ENCODE data around the gene TPST1.

Gene TPST1

DNA sequence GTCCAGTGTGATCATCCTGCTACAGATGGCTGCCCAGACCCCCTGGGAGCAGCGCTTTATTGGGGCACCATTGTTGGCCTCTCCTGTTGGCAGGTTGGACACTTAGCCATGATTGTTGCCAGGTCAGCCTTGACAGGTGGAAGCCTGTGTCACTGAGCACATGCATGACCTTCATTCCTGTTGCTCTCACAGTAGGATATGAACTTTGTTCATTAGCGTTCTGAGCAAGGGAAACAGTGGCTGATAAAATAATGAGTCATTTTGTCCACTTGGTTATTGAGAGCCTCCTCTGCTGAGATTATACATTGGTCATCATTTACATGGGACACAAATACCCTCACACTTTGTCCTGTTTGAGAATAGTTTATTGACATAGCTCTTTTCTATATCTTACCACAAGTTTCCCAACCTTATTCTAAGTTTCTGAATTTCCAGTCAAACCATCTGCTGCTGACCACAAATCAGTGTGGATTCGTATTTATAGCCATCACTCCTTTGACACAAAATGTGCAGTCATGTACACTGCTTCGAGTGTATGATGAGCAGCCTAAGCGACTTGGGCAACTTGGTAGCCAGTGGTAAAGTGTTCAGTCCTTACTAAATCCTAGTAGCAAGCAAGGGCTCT is 102.6 kb downstream of the TPST1 start:
- no peaks in the 10 kb centered on the region for H3K36me3 ChIP-seq (replicated peaks; ENCODE audit: low read depth, low read length)
- no peaks in the 10 kb centered on the region for H3K27me3 ChIP-seq (ENCODE audit: low read depth, low read length)
- no peaks in the 10 kb centered on the region for H3K4me1 ChIP-seq (ENCODE audit: low read length)
- no peaks in the 10 kb centered on the region for H3K79me2 ChIP-seq (ENCODE audit: low read length)
- H4K20me1 ChIP-seq (ENCODE audit: insufficient read depth, low read length), result no peaks in the 10 kb centered on the region
- no peak overlapping the region for H2AFZ ChIP-seq (ENCODE audit: low read depth, low read length)
- TF ChIP-seq EZH2phosphoT487 (IDR thresholded peaks at IDR 0.05; ENCODE audit: low read depth) (no peak), CTCF (IDR thresholded peaks at IDR 0.05; ENCODE audit: low read depth, low read length) (no peak)
- H3K9me3 ChIP-seq (ENCODE audit: insufficient read depth, low read length), result no peaks in the 10 kb centered on the region
- H3K4me2 ChIP-seq (ENCODE audit: low read length), result no peak overlapping the region
- no peak overlapping the region for H3K4me3 ChIP-seq (ENCODE audit: low read length)
- no peak overlapping the region for H3K9ac ChIP-seq (ENCODE audit: low read length)
- H3K27ac ChIP-seq (ENCODE audit: low read length), result no peak overlapping the region

- Histone ChIP-seq H4K20me1 (ENCODE audit: insufficient read depth, low read length) (no peaks in the 10 kb centered on the region), H3K79me2 (ENCODE audit: low read length) (no peaks in the 10 kb centered on the region), H3K4me2 (ENCODE audit: low read length) (no peak overlapping the region), H2AFZ (ENCODE audit: low read depth, low read length) (no peak overlapping the region), H3K27me3 (ENCODE audit: low read depth, low read length) (no peaks in the 10 kb centered on the region), H3K9me3 (ENCODE audit: insufficient read depth, low read length) (no peaks in the 10 kb centered on the region), H3K4me3 (ENCODE audit: low read length) (no peak overlapping the region), H3K27ac (ENCODE audit: low read length) (no peak overlapping the region), H3K36me3 (replicated peaks; ENCODE audit: low read depth, low read length) (no peaks in the 10 kb centered on the region), H3K4me1 (ENCODE audit: low read length) (no peaks in the 10 kb centered on the region), H3K9ac (ENCODE audit: low read length) (no peak overlapping the region)
- TF ChIP-seq CTCF (IDR thresholded peaks at IDR 0.05; ENCODE audit: low read depth, low read length) (no peak), EZH2phosphoT487 (IDR thresholded peaks at IDR 0.05; ENCODE audit: low read depth) (no peak)
Observed at GRCh38 chr7:66308411-66308810, 103.3 kb downstream of the TPST1 start.

DNA sequence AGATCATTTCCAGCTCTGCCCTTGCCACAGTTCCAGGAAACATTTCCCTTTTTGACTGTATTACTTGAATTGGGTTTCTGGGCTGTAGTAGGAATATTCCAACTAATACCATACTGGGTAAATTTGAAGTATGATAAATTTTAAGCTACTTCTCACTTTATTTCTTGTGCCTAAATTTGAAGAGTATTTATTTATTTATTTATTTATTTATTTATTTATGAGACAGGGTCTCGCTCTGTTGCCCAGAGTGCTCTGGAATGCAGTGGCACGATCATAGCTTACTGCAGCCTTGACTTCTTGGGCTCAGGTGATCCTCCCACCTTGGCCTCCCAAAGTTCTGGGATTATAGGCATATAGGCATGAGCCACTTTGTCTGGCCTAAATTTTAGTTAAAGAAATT is 105.5 kb downstream of the TPST1 start:
- Histone ChIP-seq H3K4me2 (ENCODE audit: low read length) (no peak overlapping the region), H3K4me1 (ENCODE audit: low read length) (no peaks in the 10 kb centered on the region), H3K9ac (ENCODE audit: low read length) (no peak overlapping the region), H3K36me3 (replicated peaks; ENCODE audit: low read depth, low read length) (no peaks in the 10 kb centered on the region), H4K20me1 (ENCODE audit: insufficient read depth, low read length) (no peaks in the 10 kb centered on the region), H3K9me3 (ENCODE audit: insufficient read depth, low read length) (no peaks in the 10 kb centered on the region), H3K79me2 (ENCODE audit: low read length) (no peaks in the 10 kb centered on the region), H3K4me3 (ENCODE audit: low read length) (no peak overlapping the region), H2AFZ (ENCODE audit: low read depth, low read length) (no peak overlapping the region), H3K27me3 (ENCODE audit: low read depth, low read length) (no peaks in the 10 kb centered on the region), H3K27ac (ENCODE audit: low read length) (no peak overlapping the region)
- TF ChIP-seq EZH2phosphoT487 (IDR thresholded peaks at IDR 0.05; ENCODE audit: low read depth), result no peak

- TF ChIP-seq EZH2phosphoT487 (IDR thresholded peaks at IDR 0.05; ENCODE audit: low read depth) (no peak), CTCF (IDR thresholded peaks at IDR 0.05; ENCODE audit: low read depth, low read length) (no peak)
- Histone ChIP-seq H3K4me3 (ENCODE audit: low read length) (no peak overlapping the region), H3K4me1 (ENCODE audit: low read length) (no peaks in the 10 kb centered on the region), H3K36me3 (replicated peaks; ENCODE audit: low read depth, low read length) (no peaks in the 10 kb centered on the region), H3K27ac (ENCODE audit: low read length) (no peak overlapping the region), H3K9ac (ENCODE audit: low read length) (no peak overlapping the region), H3K27me3 (ENCODE audit: low read depth, low read length) (no peaks in the 10 kb centered on the region), H4K20me1 (ENCODE audit: insufficient read depth, low read length) (no peaks in the 10 kb centered on the region), H3K9me3 (ENCODE audit: insufficient read depth, low read length) (no peaks in the 10 kb centered on the region), H2AFZ (ENCODE audit: low read depth, low read length) (no peak overlapping the region), H3K4me2 (ENCODE audit: low read length) (no peak overlapping the region), H3K79me2 (ENCODE audit: low read length) (no peaks in the 10 kb centered on the region)
Observed at GRCh38 chr7:66313886-66314568, 108.9 kb downstream of the TPST1 start.
